HL-60 (cell line): Measurements from ENCODE around the gene BCL11B.

ENCODE experiments used
- DNase-seq, 2 experiments: peaks; one replicate each; pipeline ENCODE4 v3.0.0-alpha.2; 2010 to 2020; ENCODE audit warnings: low read depth in 1 of 2, low spot score in 1 of 2
- H3K27ac ChIP-seq: fragments of 250-450 bp; sonication (Bioruptor Pico); replicated peaks from 2 replicates; pipeline ENCODE4 v1.5.1; 2020; ENCODE audit warnings: mild to moderate bottlenecking, moderate library complexity
- H3K27me3 ChIP-seq: fragments of 250-450 bp; sonication (Bioruptor Pico); 2 replicates; pipeline ENCODE4 v1.5.1; 2021; ENCODE audit warnings: mild to moderate bottlenecking, moderate library complexity; ENCODE audit not compliant: insufficient read depth, poor library complexity, severe bottlenecking
- H3K4me3 ChIP-seq: replicated peaks from 2 replicates; pipeline ENCODE4 v1.5.1; 2011; ENCODE audit warnings: mild to moderate bottlenecking, control low read depth, low read length; ENCODE audit not compliant: insufficient read depth
- GABPA ChIP-seq: IDR thresholded peaks from 2 replicates; pipeline ENCODE4 v1.6.1; 2012; ENCODE audit warnings: low read depth
- POLR2AphosphoS5 ChIP-seq: IDR thresholded peaks from 2 replicates; pipeline ENCODE4 v1.6.1; 2012; ENCODE audit warnings: low read depth
- SPI1 ChIP-seq: IDR thresholded peaks from 2 replicates; pipeline ENCODE4 v1.6.1; 2012; ENCODE audit warnings: low read depth, mild to moderate bottlenecking, borderline replicate concordance
- TF ChIP-seq, protein P1 (sequence below): IDR thresholded peaks from 2 replicates; pipeline ENCODE4 v1.6.1; 2012; ENCODE audit warnings: low read depth; ENCODE audit not compliant: insufficient replicate concordance
- TF ChIP-seq, protein P2 (sequence below): IDR thresholded peaks from one replicate; pipeline ENCODE4 v1.5.1; 2011; ENCODE audit warnings: low read length, control low read depth, inconsistent platforms; ENCODE audit not compliant: insufficient read depth

The BCL11B gene

DNA sequence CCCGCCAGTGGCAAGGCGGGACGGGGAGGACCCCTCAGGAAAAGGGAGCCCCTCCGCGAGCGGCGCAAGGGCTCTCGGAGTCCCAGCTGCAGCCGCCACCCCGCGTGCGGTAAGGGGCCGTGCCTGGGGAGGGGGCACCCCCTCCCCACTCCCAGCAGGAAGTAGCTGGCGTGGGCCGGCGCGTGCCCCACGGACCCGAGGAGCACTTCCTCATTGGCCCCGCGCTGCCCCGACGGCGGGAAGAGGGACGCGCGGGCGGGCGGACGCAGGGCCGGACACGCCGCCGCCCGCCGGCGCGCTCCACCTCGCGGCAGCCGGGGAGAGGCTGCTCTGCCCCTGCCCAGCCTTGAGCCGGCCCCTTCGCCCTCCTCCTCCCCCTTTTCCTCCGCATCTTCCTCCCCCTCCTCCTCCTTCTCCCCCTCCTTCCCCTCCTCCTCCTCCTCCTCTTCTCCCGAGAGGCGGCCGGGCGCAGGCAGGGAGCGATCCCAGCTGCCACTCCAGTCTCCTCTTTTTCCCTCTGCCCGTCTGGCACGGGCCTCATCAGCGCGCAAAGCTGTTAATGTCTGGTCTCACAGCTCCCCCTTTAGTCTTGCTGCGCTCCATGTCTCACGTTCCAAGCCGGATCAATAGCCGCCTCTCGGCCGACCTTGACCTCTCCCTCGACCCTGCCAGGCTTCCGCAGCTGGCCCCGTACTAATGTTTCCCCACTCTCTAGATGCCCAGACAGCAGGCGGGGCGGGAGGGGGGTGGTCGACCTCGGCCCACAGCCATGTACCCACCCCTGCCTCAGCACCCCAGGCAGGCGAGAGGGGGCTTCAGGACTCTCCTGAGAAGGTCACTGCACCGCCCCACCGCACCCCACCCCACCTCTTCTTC, 2.6 kb upstream of the BCL11B start:
- no peak overlapping the region for H3K27ac ChIP-seq
- peaks cover 70% of the 10 kb centered on the region for H3K27me3 ChIP-seq
- peak; percentile 46 to 55 for DNase-seq
- TF ChIP-seq SPI1 = peak; percentile 63
- TF ChIP-seq, protein P1, sequence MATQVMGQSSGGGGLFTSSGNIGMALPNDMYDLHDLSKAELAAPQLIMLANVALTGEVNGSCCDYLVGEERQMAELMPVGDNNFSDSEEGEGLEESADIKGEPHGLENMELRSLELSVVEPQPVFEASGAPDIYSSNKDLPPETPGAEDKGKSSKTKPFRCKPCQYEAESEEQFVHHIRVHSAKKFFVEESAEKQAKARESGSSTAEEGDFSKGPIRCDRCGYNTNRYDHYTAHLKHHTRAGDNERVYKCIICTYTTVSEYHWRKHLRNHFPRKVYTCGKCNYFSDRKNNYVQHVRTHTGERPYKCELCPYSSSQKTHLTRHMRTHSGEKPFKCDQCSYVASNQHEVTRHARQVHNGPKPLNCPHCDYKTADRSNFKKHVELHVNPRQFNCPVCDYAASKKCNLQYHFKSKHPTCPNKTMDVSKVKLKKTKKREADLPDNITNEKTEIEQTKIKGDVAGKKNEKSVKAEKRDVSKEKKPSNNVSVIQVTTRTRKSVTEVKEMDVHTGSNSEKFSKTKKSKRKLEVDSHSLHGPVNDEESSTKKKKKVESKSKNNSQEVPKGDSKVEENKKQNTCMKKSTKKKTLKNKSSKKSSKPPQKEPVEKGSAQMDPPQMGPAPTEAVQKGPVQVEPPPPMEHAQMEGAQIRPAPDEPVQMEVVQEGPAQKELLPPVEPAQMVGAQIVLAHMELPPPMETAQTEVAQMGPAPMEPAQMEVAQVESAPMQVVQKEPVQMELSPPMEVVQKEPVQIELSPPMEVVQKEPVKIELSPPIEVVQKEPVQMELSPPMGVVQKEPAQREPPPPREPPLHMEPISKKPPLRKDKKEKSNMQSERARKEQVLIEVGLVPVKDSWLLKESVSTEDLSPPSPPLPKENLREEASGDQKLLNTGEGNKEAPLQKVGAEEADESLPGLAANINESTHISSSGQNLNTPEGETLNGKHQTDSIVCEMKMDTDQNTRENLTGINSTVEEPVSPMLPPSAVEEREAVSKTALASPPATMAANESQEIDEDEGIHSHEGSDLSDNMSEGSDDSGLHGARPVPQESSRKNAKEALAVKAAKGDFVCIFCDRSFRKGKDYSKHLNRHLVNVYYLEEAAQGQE = no peak
- peak overlapping the region; percentile 15 for H3K4me3 ChIP-seq

DNA sequence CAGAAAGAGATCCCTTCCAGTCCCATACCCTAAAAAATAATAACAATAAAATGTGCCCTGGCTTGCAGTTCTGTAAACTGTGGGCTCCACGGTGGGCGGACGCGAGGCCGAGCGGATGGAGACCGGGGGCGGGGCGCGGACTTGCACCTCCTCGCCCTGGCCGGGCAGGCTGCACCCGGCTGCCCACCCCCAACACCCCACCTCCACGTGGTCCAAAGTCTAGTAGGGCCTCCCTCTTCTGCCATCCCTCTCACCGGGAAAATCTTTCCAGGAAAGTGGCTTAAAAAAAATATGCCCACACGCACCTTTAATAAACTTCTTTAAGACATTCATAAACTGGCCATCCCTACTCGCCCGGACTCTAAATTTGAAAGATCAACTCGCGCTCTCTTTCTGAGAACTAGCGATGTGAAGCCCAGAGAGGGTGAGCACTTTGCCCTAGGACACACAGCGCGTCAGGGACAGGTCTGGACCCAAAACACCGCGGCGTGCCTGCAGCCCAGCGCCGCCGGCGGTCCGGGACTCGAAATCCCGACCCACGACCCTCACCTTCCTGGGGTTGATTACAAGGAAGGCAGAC, 1.9 kb upstream of the BCL11B start:
- Histone ChIP-seq H3K4me3 (peak overlapping the region; percentile 15), H3K27me3 (peaks cover 74% of the 10 kb centered on the region), H3K27ac (no peak overlapping the region)
- TF ChIP-seq SPI1 = no peak
- no peak for DNase-seq

DNA sequence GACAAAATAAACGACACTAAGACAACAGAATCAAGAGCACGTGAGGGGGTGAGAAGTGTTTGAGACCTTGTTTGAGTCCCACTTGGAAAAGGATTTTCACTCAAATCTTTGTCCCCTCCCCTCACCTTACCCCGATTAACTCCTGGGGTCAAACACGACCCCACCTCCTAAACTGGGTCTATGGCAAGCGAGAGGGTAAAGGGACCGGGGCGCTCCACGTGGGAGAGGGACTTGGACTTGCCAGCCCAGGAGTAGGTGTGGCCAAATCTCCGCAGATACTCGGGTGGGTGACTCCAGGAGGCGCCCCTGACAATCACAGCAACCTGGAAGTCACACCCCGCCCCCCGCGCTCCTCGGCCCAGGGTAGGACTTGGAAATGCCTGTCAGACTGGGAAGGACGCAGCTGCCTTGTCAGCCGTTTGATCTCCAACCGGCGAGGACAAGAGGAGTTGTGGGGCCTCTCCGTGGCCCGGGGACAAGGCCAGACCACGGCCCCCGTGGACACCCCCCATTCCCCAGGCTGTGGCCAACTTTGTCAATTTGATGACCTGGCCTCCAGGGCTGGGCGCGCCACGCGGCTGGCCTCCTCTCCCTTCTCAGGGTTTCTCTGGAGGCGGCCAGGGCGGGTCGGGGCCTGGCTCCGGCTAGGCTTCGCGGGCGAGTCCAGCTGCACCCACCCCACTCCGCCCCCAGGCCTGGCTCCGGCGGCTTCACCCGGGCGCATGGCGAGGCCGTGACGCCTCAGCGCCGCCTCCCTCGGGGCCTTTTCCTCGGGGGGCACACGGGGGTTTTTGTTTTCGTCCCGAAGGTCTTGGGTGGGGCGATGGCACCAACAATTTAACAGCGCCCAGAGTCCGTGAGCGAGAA, 1.1 kb upstream of the BCL11B start:
- no peak for TF ChIP-seq POLR2AphosphoS5
- TF ChIP-seq SPI1 = no peak
- TF ChIP-seq, protein P2, sequence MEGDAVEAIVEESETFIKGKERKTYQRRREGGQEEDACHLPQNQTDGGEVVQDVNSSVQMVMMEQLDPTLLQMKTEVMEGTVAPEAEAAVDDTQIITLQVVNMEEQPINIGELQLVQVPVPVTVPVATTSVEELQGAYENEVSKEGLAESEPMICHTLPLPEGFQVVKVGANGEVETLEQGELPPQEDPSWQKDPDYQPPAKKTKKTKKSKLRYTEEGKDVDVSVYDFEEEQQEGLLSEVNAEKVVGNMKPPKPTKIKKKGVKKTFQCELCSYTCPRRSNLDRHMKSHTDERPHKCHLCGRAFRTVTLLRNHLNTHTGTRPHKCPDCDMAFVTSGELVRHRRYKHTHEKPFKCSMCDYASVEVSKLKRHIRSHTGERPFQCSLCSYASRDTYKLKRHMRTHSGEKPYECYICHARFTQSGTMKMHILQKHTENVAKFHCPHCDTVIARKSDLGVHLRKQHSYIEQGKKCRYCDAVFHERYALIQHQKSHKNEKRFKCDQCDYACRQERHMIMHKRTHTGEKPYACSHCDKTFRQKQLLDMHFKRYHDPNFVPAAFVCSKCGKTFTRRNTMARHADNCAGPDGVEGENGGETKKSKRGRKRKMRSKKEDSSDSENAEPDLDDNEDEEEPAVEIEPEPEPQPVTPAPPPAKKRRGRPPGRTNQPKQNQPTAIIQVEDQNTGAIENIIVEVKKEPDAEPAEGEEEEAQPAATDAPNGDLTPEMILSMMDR = no peak
- TF ChIP-seq, protein P1 = no peak
- H3K27ac ChIP-seq = no peak overlapping the region
- H3K27me3 ChIP-seq = peaks cover 75% of the 10 kb centered on the region
- H3K4me3 ChIP-seq = no peak overlapping the region
- no peak for DNase-seq

DNA sequence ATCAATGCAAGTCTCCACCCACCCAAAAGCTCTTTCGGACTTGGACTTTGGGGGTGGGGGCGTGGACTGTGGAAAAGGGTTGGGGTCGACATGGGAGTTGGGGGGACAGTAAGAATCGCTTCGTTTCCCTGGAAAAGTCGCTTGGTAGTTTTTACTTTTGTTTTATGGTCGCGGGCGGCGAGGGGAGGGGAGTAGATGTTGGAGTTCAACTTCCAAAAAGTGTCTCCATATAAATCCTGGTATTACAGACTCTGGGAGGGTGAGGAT, 568 bp upstream of the BCL11B start:
- DNase-seq = no peak
- Histone ChIP-seq H3K27ac (no peak overlapping the region), H3K27me3 (peaks cover 75% of the 10 kb centered on the region), H3K4me3 (no peak overlapping the region)
- no peak for TF ChIP-seq POLR2AphosphoS5
- no peak for TF ChIP-seq GABPA
- no peak for TF ChIP-seq SPI1

DNA sequence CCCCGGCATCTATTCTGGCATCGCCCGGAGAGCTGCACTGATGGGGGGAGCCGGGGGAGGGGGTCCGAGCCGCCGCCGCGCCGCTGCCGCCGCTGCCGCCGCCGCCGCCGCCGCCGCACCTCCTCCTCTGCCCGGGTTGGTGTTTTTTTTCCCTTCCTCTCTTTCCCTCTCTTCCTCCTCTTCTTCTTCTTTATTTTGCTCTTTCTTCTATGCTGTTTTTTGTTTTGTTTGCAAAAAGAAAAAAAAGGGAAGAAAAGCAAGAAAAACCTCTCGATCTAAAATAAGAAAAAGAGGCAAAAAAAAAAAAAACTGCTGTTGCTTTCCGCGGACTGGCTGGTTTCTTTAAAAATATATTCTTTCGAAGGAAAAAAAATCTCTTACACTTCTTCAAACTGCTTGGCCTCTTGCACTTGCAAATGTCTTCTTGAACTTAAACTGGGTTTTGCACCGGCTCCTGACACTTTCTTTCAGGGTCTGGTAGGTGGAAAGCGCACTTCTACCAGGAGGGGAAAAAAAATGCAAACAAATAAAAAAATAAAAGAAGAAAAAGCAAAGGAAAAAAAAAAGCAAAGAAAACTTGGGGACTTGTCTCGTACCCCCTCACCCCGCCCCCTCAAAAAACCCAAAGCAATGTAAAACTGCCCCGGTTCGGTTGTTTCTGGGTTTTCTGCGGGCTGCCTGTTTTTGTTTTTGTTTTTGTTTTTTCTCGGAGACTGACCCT, 616 bp downstream of the BCL11B start:
- TF ChIP-seq, protein P2 = no peak
- no peak for TF ChIP-seq POLR2AphosphoS5
- no peak for TF ChIP-seq GABPA
- TF ChIP-seq, protein P1 = no peak
- TF ChIP-seq SPI1 = no peak
- no peak for DNase-seq
- H3K27me3 ChIP-seq = peaks cover 73% of the 10 kb centered on the region
- H3K27ac ChIP-seq = no peak overlapping the region
- H3K4me3 ChIP-seq = peak overlapping the region; percentile 34
